Measurements from ENCODE around the gene OSBPL6. TPM values are rescaled to one million over a fixed set of nuclear protein-coding genes. Genes with fewer than 3 reads are reported as not detected.

OSBPL6 gene
- total and polyA plus RNA-seq, 9 of the 15 experiments (the other 6 are each of a cell fraction or from before 2014, with no cell fraction given): 3.4 to 12.7 (median 9.3) TPM

- TF ChIP-seq, protein P1, sequence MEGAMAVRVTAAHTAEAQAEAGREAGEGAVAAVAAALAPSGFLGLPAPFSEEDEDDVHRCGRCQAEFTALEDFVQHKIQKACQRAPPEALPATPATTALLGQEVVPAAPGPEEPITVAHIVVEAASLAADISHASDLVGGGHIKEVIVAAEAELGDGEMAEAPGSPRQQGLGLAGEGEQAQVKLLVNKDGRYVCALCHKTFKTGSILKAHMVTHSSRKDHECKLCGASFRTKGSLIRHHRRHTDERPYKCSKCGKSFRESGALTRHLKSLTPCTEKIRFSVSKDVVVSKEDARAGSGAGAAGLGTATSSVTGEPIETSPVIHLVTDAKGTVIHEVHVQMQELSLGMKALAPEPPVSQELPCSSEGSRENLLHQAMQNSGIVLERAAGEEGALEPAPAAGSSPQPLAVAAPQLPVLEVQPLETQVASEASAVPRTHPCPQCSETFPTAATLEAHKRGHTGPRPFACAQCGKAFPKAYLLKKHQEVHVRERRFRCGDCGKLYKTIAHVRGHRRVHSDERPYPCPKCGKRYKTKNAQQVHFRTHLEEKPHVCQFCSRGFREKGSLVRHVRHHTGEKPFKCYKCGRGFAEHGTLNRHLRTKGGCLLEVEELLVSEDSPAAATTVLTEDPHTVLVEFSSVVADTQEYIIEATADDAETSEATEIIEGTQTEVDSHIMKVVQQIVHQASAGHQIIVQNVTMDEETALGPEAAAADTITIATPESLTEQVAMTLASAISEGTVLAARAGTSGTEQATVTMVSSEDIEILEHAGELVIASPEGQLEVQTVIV (CRISPR knock-in tag; IDR thresholded peaks at IDR 0.05; ENCODE audit: borderline replicate concordance): no peak
- TF ChIP-seq, protein P2, sequence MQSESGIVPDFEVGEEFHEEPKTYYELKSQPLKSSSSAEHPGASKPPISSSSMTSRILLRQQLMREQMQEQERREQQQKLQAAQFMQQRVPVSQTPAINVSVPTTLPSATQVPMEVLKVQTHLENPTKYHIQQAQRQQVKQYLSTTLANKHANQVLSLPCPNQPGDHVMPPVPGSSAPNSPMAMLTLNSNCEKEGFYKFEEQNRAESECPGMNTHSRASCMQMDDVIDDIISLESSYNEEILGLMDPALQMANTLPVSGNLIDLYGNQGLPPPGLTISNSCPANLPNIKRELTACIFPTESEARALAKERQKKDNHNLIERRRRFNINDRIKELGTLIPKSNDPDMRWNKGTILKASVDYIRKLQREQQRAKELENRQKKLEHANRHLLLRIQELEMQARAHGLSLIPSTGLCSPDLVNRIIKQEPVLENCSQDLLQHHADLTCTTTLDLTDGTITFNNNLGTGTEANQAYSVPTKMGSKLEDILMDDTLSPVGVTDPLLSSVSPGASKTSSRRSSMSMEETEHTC (IDR thresholded peaks at IDR 0.05): no peak
- TF ChIP-seq MAZ (CRISPR knock-in tag; conservative IDR thresholded peaks at IDR 0.05 in 1 of 2, IDR thresholded peaks at IDR 0.05 in 1 of 2) (no peak), TARDBP (IDR thresholded peaks at IDR 0.05) (no peak), NFIX (CRISPR knock-in tag; IDR thresholded peaks at IDR 0.05; ENCODE audit: low read depth) (no peak), ZNF318 (IDR thresholded peaks at IDR 0.05; ENCODE audit: borderline replicate concordance in 1 of 2, low read depth in 1 of 2) (no peak), ZNF740 (CRISPR knock-in tag; IDR thresholded peaks at IDR 0.05) (no peak), ZNF740 (tag; IDR thresholded peaks at IDR 0.05) (no peak), HLTF (IDR thresholded peaks at IDR 0.05) (no peak), RBM22 (IDR thresholded peaks at IDR 0.05; ENCODE audit: low read depth, low read length, poor library complexity, severe bottlenecking) (no peak), RBBP5 (IDR thresholded peaks at IDR 0.05; ENCODE audit: borderline replicate concordance, insufficient read depth, low read length, poor library complexity, severe bottlenecking) (no peak)
- TF ChIP-seq, protein P3, sequence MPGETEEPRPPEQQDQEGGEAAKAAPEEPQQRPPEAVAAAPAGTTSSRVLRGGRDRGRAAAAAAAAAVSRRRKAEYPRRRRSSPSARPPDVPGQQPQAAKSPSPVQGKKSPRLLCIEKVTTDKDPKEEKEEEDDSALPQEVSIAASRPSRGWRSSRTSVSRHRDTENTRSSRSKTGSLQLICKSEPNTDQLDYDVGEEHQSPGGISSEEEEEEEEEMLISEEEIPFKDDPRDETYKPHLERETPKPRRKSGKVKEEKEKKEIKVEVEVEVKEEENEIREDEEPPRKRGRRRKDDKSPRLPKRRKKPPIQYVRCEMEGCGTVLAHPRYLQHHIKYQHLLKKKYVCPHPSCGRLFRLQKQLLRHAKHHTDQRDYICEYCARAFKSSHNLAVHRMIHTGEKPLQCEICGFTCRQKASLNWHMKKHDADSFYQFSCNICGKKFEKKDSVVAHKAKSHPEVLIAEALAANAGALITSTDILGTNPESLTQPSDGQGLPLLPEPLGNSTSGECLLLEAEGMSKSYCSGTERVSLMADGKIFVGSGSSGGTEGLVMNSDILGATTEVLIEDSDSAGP (CRISPR knock-in tag; IDR thresholded peaks at IDR 0.05): no peak
Measured at GRCh38 chr2:178286636-178287035, 92.3 kb downstream of the OSBPL6 start (continued).
